Testis (tissue), 3 donors: Measurements from ENCODE around the gene RESP18. TPM values are rescaled to one million over a fixed set of nuclear protein-coding genes. Genes with fewer than 3 reads are reported as not detected.

Source experiments
- DNase-seq: peaks from one replicate; pipeline ENCODE4 v3.0.0-alpha.2; 2019
- H3K27ac ChIP-seq, 2 donors: fragments of 200-600 bp; sonication (generic); one replicate each; pipeline ENCODE4 v1.5.1; 2019
- H3K27me3 ChIP-seq: fragments of 200-600 bp; sonication (generic); one replicate; pipeline ENCODE4 v1.5.1; 2019
- H3K36me3 ChIP-seq: fragments of 200-600 bp; sonication (generic); one replicate; pipeline ENCODE4 v1.5.1; 2017; ENCODE audit warnings: low read depth; ENCODE audit errors: missing control alignments
- H3K4me1 ChIP-seq: fragments of 200-600 bp; sonication (generic); one replicate; pipeline ENCODE4 v1.5.1; 2019
- H3K4me3 ChIP-seq, 2 donors: fragments of 200-600 bp; sonication (generic); one replicate each; pipeline ENCODE4 v1.5.1; 2017 to 2019
- H3K9me3 ChIP-seq: fragments of 200-600 bp; sonication (generic); one replicate; pipeline ENCODE4 v1.5.1; 2017
- POLR2A ChIP-seq: fragments of 450-650 bp; IDR thresholded peaks from one replicate; pipeline ENCODE4 v1.6.1; 2017; ENCODE audit warnings: antibody characterized with exemption, mild to moderate bottlenecking, moderate library complexity
- WGBS, 2 donors: methylation state at CpG; one replicate each; pipeline ENCODE4 v1.1.5; 2018; 5-methylcytosine and 5-hydroxymethylcytosine counted together
- intact Hi-C: fragments of 100-400 bp; cut with DNase I; formaldehyde crosslinking; loops from one replicate; pipeline ENCODE4 v1.15.1; 2023; ENCODE audit warnings: low total_unique reads
- polyA plus RNA-seq: library from polyadenylated mRNA; stranded (reverse); fragments of 350-450 nt; fragmentation: Illumina TruSeq; extraction: RNeasy Lipid Tissue Mini Kit (QIAGEN cat#74804); gene quantifications from one replicate; pipeline ENCODE4 v1.2.3, GENCODE V29; 2014; ENCODE audit warnings: low read depth, low replicate concordance; ENCODE audit not compliant: insufficient read depth
- total RNA-seq, 2 donors: library from RNA; depleted of rRNA; stranded (reverse); fragments of >200 nt; gene quantifications; one replicate each; pipeline ENCODE4 v1.2.3, GENCODE V29; 2016
- TF ChIP-seq, protein P1 (sequence below), 3 experiments: fragments of 450-650 bp in 2 of 3; fragments of 200-600 bp in 1 of 3; sonication (generic) in 1 of 3; IDR thresholded peaks; one replicate each; pipeline ENCODE4 v1.5.1; 2016 to 2019; ENCODE audit warnings: antibody characterized with exemption in 3 of 3, mild to moderate bottlenecking in 2 of 3, moderate library complexity in 1 of 3

Gene RESP18
- total and polyA plus RNA-seq, 3 donors from 2014 or later = 0.71 to 1.4 TPM; not detected in 1

DNA sequence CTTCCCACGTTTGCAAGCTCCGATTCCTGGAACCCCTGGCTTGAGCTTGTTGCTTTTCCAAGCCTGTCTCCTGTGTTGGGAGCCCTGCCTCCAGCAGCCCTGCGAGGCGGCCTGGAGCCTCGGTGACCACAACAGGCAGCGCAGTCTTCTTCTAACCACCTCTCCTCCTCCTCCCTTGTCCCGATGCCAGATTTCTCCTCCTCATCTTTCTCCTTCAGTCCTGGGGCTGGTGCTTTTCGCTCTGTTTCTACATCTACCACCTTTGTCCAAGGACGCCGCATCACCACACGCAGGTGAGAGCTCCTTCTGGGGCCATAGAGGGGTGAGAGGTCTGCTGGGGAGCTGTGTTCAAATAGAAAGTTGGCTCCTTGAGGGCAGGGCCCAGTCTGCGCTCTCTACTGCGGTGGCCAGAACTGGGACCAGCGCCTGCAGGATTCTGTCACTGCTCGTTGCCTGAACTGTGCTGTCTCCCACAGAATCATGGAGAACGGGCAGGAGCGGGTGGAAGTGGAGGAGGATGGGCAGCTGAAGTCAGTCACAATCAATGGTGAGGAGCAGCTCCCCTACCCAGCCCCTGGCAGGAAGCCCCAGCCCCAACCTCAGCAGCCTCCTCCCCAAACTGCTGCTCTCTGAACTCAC, 49.5 kb downstream of the RESP18 start:
- no peak overlapping the region for H3K27ac ChIP-seq
- no peak for TF ChIP-seq POLR2A
- H3K27me3 ChIP-seq = no peaks in the 10 kb centered on the region
- WGBS, 2 donors = 83 to 89% methylated on average over 13 to 17 of the region's 17 CpGs
- no peaks in the 10 kb centered on the region for H3K36me3 ChIP-seq
- DNase-seq = no peak
- H3K4me1 ChIP-seq = peaks cover 26% of the 10 kb centered on the region
- H3K9me3 ChIP-seq = no peaks in the 10 kb centered on the region
- intact Hi-C loops = no loop called here
- no peak overlapping the region for H3K4me3 ChIP-seq

DNA sequence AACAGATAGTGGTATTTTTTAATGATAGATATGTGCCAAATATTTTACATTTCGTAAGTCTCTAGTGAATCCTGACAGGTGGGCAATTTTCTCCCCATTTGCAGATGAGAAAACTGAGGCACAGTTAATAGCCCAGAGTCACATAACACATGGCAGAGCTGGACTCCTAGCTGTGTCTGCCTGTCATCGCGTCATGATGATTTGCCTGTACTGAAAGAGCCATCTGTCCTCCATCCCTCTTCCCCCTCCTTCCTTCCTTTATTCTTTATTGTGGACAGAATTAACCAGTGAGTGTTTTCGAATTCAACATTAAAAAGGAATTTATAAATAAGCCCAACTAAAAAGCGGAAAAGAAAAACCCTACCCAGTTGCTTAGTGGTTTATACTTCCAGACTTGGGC, 50.2 kb downstream of the RESP18 start:
- no peak overlapping the region for H3K27ac ChIP-seq

GRCh38 chr2:219281588-219281987, 51.0 kb downstream of the RESP18 start:
- H3K9me3 ChIP-seq = no peaks in the 10 kb centered on the region
- TF ChIP-seq, protein P1, sequence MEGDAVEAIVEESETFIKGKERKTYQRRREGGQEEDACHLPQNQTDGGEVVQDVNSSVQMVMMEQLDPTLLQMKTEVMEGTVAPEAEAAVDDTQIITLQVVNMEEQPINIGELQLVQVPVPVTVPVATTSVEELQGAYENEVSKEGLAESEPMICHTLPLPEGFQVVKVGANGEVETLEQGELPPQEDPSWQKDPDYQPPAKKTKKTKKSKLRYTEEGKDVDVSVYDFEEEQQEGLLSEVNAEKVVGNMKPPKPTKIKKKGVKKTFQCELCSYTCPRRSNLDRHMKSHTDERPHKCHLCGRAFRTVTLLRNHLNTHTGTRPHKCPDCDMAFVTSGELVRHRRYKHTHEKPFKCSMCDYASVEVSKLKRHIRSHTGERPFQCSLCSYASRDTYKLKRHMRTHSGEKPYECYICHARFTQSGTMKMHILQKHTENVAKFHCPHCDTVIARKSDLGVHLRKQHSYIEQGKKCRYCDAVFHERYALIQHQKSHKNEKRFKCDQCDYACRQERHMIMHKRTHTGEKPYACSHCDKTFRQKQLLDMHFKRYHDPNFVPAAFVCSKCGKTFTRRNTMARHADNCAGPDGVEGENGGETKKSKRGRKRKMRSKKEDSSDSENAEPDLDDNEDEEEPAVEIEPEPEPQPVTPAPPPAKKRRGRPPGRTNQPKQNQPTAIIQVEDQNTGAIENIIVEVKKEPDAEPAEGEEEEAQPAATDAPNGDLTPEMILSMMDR (IDR thresholded peaks at IDR 0.05) = no peak
- TF ChIP-seq POLR2A = no peak
- peak overlapping the region in 1 of 2 donors; percentile 4 for H3K27ac ChIP-seq
- no peak overlapping the region for H3K4me3 ChIP-seq
- no peak for DNase-seq
- no peaks in the 10 kb centered on the region for H3K36me3 ChIP-seq
- WGBS, 2 donors = 90 to 91% methylated on average over 8 of the region's 8 CpGs
- H3K27me3 ChIP-seq = no peaks in the 10 kb centered on the region
- H3K4me1 ChIP-seq = peaks cover 33% of the 10 kb centered on the region
- intact Hi-C loops = no loop called here

More for the DNA sequence above, 50.2 kb downstream of the RESP18 start:
- Histone ChIP-seq H3K9me3 (no peaks in the 10 kb centered on the region), H3K27me3 (no peaks in the 10 kb centered on the region), H3K4me3 (no peak overlapping the region), H3K4me1 (peaks cover 33% of the 10 kb centered on the region), H3K36me3 (no peaks in the 10 kb centered on the region)
- no peak for DNase-seq
- TF ChIP-seq POLR2A = no peak
- TF ChIP-seq, protein P1 (IDR thresholded peaks at IDR 0.05) = no peak
- intact Hi-C loops = no loop called here
- 89 to 94% methylated on average over 5 of the region's 5 CpGs for WGBS, 2 donors

DNA sequence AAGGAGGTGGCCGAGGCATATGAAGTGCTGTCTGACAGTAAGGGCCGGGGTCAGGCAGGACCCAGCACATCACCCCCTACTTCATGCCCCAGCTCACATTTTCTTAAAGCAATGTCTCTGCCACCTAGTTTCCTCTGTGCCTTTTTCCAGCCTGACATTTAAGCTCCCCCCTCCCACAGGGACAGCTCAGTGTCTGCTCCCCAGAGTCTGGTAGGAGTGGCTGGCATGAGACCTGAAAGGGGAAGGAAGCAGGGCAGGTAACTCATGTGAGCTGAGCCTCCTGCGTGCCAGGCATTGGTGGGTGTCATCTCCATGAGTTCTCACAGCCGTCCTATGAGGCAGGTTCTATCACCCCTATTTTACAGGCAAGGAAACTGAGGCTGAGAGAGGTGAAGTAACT, 51.9 kb downstream of the RESP18 start:
- intact Hi-C loops = no loop called here
- no peak for DNase-seq
- 96 to 100% methylated on average over 4 of the region's 4 CpGs for WGBS, 2 donors
- TF ChIP-seq, protein P1 (IDR thresholded peaks at IDR 0.05) = no peak
- TF ChIP-seq POLR2A = no peak
- Histone ChIP-seq H3K4me3 (no peak overlapping the region), H3K9me3 (no peaks in the 10 kb centered on the region), H3K4me1 (peaks cover 28% of the 10 kb centered on the region), H3K27ac (peak overlapping the region; percentile 99 to 100), H3K36me3 (no peaks in the 10 kb centered on the region), H3K27me3 (no peaks in the 10 kb centered on the region)

DNA sequence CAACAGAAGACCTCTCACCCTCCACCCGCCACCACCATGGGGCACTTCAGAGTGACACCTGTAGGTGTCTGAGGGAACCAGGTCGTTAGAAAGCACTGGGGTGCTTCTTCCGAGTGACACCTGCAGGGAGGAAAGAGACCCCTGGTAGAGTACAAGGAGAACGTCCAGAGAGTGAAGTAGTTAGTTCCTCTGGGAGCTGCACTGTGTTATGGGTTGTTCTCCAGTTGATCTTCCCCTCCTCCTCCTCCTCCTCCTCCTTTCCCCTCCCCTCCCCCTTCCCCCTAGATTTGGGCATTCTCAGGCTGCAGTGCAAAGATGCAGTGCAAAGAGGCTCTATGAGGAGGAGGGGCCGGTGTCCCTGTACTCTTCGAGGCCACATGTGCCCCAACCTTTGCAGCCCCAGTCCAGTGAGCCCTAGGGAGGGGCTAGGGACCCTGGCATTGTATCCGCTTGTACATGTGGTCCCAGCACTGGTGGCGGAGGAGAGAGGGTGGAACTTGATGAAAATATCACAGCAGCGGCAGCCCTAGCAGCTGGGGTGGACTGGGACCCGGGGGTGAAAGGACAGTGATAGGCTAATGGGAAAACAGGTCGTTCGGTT, 52.5 kb downstream of the RESP18 start:
- Histone ChIP-seq H3K36me3 (no peaks in the 10 kb centered on the region), H3K27me3 (no peaks in the 10 kb centered on the region), H3K9me3 (no peaks in the 10 kb centered on the region), H3K4me3 (peak overlapping the region; percentile 87 to 91), H3K4me1 (peaks cover 24% of the 10 kb centered on the region), H3K27ac (peak overlapping the region; percentile 99 to 100)
- no peak for TF ChIP-seq POLR2A
- TF ChIP-seq, protein P1 (IDR thresholded peaks at IDR 0.05) = no peak
- 34 to 37% methylated on average over 11 to 12 of the region's 12 CpGs for WGBS, 2 donors
- no peak for DNase-seq
- intact Hi-C loops = no loop called here
